ENCODE measurements around the gene CCDC88B.

The CCDC88B gene

DNA sequence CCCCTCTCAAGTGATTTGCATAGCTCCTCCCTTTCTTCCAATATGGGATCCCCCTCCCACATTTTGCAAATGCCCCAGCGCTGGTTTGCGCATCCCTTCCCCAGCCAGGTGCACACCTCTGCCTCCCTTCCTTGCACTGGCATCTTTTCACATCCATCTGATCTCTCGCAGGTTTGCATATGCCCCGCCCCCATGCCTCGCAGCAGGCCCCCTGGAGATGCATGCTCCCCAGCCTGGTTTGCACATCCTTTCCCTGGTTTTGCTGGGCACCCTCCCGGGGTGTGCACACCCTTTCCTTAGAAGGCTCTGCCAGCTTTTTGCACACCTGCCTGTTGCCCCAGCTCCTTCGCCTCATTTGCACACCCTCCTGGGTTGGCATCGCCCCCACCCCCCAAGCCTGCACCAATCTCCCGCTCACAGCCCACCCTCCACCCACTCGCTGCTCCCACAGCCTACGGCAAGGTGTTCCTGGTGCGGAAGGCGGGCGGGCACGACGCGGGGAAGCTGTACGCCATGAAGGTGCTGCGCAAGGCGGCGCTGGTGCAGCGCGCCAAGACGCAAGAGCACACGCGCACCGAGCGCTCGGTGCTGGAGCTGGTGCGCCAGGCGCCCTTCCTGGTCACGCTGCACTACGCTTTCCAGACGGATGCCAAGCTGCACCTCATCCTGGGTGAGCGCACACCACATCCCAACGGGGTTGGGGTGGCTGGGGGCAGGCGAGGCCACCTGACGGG, 19.9 kb downstream of the CCDC88B start:
- DNase-seq (ENCODE audit: low spot score) = peak; percentile 14

- DNase-seq (ENCODE audit: low spot score) = no peak
Observed at GRCh38 chr11:64360448-64360921, 20.5 kb downstream of the CCDC88B start.

- DNase-seq (ENCODE audit: low spot score) = no peak
Observed at GRCh38 chr11:64361659-64362058, 21.7 kb downstream of the CCDC88B start.

DNA sequence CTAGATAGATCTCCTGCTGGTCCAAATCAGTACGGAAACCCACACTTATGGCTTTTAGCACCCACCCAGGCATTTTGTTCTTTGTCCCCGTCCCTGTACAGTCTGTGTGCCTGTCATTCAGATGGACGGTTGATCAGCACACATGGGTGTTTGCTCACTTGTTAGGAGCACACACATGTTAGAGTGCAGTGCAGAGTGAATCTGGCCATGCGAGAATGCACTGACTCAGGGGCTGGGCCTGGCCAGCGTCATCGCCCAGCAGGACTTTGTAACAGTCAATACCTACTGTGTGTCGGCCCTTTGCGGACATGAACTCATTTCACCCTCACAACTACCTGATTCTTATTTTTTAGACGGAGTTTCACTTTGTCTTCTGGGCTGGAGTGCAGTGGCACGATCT, 22.3 kb downstream of the CCDC88B start:
- no peak for DNase-seq (ENCODE audit: low spot score)

DNA sequence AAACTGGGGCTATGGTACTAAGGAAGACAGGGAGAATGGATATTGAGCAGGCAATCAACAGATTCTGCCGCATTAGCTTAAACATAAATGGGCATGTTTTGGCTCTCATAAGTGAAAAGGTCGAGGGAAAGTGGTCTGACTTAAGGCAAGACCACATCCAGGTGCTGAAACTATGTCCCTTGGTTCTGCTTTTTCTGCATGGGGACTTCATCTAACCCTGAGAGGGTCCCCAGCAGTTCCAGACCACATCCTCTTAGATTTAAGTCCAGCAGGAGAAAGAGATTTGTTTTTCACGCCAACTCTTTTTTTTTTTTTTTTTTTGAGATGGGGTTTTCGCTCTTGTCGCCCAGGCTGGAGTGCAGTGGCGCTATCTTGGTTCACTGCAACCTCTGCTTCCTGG, 24.4 kb downstream of the CCDC88B start:
- no peak for DNase-seq (ENCODE audit: low spot score)

DNA sequence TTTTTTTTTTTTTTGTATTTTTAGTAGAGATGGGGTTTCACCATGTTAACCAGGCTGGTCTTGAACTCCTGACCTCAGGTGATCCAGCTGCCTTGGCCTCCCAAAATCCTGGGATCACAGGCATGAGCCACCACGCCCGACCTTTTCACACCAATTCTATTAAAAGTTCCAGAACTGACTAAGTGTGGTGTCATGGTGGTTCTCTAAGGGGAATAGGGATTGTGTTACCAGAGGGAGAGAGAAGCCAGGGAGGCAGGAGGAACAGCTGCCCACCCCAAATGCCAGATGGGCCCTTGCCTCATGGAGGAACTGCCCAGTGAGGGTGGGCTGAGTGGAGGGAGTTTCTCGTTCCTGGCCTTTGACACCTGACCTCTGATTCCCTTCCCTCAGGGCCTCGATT, 24.9 kb downstream of the CCDC88B start:
- no peak for DNase-seq (ENCODE audit: low spot score)

DNA sequence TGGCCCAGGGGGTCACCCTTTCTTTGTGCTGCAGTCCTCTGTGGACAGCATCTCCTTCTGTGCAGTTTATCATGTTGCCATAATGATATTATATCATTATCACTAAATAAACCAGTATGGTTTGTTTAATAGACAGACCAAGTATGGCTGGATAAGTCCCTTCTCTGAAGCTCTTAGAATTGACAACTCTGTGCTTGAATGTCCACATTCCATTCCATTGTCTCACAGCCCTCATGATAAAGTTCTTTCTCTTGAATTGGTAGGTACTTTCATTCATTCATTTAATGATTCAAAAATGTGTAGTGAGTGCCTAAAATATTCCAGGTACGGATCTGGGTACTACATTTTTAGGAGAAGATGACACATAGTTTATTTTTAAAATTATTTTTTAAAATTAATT, 26.7 kb downstream of the CCDC88B start:
- no peak for DNase-seq (ENCODE audit: low spot score)

GRCh38 chr11:64367931-64368672, 28.1 kb downstream of the CCDC88B start:
- no peak for DNase-seq (ENCODE audit: low spot score)

- DNase-seq (ENCODE audit: low spot score) = no peak
Observed at GRCh38 chr11:64368673-64369074, 28.7 kb downstream of the CCDC88B start.

DNA sequence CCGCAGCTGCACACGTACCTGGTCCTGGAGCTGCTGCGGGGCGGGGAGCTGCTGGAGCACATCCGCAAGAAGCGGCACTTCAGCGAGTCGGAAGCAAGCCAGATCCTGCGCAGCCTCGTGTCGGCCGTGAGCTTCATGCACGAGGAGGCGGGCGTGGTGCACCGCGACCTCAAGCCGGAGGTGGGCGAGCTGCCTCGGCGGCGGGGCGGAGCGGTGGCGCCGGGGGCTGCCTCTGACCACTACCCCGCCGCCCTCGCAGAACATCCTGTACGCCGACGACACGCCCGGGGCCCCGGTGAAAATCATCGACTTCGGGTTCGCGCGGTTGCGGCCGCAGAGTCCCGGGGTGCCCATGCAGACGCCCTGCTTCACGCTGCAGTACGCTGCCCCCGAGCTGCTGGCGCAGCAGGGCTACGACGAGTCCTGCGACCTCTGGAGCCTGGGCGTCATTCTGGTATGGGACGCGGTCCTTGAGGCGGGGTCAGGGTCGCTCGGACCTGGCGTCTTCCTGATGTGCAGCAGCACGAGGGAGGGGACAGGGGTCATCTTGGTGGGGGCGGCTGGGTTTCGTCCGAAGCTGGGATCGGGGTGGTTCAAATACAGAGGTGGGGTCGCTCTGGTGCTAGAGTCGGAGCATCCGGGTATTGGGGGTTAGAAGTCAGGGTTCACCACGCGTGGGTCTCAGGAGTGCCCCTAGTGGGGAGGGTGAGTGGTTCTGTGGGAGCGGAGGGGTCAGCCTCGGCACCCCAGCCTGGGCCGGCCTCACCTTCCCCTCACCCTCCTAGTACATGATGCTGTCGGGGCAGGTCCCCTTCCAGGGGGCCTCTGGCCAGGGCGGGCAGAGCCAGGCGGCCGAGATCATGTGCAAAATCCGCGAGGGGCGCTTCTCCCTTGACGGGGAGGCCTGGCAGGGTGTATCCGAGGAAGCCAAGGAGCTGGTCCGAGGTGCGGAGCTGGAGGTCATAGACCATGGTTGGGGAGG, 29.7 kb downstream of the CCDC88B start:
- no peak for DNase-seq (ENCODE audit: low spot score)

- DNase-seq (ENCODE audit: low spot score) = no peak
Observed at GRCh38 chr11:64371201-64371600, 31.2 kb downstream of the CCDC88B start.

GRCh38 chr11:64372021-64372420, 32.0 kb downstream of the CCDC88B start:
- DNase-seq (ENCODE audit: low spot score) = no peak

DNA sequence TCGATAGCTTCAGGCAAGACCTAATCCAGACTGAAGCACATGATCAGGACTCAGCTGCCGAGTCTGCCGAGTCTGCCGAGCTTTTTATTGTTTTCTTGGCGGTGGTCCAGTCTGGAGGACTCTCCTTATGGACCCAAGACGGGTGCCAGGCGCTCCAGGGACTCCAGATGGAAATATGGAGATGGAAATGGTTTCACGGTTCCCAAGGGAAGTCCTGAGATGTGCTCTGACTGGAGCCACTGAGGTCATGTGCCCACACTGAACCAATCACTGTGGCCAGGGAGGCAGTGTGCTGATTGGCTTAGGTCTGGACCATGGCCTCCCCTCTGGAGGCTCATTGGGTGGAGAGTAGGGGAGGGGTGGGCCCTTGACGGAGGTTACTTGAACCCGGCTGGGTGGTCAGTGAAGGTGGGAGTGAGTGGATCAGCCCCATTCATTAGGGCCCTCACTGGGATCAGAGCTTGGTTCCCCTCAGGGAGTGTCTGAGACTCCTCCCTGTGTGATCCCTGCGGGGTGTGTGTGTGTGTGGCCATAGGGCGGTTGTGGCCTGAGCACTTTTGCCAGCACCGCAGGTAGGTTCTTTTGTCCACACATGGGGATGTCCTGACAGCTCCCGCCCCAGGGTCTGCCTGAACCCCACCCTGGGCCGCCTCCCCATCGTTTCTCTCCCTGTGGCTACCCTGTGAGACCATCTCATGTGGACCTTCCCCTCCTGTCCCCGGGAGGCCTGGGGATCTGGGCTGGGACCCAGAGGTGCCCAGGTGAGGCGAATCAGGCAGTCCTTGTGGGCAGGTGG, 33.0 kb downstream of the CCDC88B start:
- DNase-seq (ENCODE audit: low spot score) = no peak

DNA sequence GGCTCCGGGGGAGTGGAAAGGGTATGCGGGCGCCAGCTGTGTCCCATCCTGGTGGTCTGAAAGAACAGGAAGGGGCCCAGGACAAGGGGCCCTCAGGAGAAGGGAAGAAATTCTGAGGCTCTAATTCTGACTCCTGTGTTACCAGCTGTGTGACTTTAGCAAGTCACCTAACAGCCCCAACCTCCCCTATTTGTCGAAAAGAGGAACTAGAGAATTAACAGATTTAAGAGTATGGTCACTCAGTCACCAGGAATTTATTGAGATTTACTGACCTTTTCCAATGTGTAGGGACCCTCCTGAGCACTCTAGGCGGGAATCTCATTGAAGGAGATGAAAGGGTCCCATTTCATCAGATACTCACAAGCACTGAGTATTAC, 33.6 kb downstream of the CCDC88B start:
- DNase-seq (ENCODE audit: low spot score) = no peak

DNA sequence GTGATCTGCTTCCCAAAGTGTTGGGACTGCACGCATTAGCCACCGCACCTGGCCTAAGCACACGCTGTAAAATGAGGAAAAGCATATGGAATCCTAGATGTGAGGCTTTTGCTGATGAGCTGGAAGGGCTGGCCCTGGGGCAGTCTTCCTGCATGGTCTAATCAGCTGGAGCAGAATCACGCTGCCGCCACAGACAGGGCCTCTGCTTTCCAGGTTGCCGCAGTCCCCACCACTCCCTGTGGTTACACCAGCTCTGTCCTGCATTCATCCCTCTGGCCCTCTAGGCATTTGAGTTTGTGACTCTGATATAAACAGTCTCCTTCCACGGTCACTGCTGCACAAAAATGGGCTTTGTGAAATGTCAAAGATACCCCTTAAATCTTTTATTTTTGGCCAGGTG, 36.1 kb downstream of the CCDC88B start:
- no peak for DNase-seq (ENCODE audit: low spot score)

- no peak for DNase-seq (ENCODE audit: low spot score)
Observed at GRCh38 chr11:64378335-64378880, 38.4 kb downstream of the CCDC88B start.

DNA sequence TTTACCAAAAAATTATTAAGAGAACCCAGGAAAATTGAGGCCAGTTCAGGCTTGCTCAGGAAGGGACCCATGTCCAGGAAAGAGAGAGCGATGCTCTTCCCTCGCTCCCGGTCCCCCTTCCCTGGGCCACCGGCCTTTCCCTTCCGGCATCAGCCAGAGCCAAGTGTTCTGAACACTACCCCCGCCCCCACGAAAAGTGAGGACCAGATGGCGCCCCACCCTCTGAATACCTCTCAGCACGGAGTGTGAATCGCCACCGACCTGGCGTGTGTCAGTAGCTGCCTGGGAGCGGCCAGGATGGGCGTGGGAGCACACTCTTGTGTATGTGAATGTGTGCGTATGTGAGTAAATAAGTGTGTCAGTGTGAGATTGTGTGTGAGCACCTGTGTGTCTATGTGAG, 39.2 kb downstream of the CCDC88B start:
- DNase-seq (ENCODE audit: low spot score) = no peak

DNA sequence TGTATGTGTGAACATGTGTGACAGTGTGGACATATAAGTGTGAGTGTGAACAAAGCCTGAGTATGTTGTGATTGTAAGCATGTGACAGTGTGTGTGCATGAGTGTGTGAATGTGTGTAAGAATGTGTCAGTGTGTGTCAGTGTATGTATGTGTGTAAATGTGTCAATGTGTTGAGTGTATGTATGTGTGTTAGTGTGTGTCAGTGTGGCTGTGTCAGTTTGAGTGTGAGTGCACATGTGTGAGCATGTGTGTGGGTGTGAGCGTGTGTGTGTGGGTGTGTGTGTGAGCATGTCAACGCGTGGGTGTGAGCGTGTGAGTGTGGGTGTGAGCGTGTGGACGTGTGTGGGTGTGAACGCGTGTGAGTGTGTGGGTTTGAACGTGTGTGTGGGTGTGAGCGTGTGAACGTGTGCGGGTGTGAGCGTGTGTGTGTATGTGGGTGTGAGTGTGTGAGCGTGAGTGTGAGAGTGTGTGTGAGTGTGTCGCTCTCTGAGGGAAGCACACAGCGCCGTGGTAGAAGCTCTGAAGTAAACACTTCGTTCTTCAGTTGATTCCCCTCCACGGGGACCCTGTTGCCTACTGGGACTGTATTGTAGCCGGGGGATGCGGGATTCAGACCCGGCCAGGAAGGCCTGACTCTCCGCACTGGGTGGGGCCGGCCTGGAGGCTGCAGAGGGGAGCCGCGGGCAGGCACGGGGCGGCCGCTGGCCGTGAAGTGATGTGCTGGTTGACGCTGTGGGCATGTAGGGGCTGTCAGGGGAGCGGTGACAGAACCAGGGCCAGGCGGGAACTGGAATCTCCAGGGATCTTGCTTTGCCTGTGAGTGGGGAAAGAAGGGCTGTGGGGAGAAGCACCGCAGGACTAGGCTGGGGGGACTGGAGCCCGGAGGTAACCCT, 40.1 kb downstream of the CCDC88B start:
- no peak for DNase-seq (ENCODE audit: low spot score)

- DNase-seq (ENCODE audit: low spot score) = no peak
Observed at GRCh38 chr11:64381350-64381749, 41.3 kb downstream of the CCDC88B start.

DNA sequence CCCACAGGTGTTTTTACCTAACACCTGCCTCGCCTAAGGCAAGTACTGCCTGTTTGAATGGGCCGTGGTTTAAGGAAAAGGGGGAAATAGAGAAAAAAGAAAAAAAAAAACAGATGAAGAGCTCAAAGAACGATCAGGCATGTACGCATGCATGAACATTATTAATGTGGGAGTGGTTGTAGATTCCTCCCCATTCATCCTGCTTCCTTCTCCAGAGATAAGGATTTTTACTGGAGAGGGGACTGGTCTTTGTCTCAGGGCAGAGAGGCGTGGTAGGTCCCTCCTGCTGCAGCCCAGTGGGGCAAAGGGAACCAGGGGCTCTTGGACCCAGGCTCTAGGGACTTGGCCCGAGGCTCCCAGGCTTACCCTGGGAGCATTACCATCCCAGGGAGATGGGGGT, 42.0 kb downstream of the CCDC88B start:
- no peak for DNase-seq (ENCODE audit: low spot score)
